ENCODE data around the gene HCFC1R1.

The HCFC1R1 gene

DNA sequence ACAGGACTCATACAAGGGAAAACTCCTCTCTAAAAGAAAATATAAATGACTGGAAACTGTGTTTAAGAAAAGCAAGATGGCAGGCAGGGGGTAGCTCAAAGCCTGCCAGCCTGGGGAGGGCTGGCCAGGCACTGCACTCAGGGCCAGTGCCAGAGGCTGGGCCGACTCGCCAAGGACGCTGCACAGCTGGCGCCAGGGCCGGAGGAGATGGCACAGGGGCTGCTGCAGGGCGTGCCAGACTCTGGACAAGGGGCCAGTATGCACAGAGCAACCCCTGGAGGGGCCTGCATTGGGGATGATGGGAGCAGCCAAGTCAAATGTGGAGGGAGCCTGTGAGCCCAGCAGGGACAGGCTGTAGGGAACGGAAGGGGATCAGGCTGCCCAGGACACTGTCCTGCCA is 47.5 kb downstream of the HCFC1R1 start:
- no peak for DNase-seq (ENCODE audit: low read depth in 2 of 2)

DNA sequence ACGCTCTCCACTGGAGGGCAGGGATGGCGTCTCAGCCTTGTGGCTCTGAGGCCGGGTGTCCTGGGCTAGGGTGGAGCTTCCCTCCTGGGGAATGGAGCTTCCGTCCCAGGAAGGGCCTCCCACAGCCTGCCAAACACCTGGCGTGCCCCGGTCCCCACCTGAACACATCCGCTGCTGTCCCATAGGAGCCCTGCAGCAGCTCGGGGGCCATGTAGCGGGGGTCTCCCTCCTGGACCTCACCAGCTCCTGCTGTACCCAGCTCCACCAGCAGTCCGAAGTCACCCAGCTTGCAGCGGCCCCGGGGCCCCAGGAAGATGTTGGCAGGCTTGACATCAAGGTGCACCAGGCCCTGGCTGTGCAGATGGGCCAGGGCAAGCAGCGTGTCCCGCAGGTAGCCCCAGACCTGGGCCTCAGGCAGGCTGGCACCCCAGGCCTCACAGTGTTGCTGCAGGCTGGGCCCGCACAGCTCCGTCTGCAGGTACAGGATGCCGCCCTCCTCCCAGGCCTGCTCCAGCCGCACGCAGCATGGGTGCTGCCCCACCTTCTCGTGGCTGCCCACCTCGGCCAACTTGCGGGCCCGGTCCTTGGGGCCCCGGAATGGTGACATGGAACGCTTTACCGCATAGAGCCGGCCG is 48.5 kb downstream of the HCFC1R1 start:
- DNase-seq (ENCODE audit: low read depth in 2 of 2), result no peak

DNA sequence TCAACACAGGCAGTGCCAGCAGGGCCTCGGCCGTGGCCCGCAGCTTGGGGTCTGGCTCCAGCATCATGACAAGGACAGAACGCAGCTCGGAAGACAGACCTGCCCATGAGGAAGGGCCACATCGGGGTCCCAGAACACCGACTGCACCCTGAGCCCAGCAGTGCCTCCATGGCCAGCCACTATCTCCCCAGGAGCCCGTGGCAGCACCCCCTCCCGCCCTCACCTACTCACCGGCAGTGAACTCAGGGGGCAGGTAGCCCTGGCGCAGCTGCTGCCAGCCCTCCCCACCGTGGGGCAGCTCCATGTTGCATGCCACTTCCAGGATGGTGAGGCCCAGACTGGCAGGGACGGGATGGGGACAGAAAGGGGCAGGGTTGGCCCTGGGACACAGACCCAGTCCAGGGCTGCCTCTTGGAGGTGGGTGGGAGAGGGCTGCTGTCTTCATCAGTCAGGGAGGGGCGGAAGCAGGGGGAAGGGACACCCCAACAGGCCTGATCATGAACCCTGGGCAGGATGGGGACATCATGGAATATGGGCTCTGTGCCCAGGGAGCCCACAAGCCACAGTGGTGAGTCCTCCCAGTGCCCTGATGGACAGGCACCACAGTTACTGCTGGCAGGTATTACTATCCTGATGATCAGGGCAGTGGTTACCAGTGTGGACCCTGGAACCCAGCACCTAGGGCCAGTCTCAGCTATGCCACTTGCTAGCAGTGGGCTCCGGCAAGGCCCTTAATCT is 49.3 kb downstream of the HCFC1R1 start:
- no peak for DNase-seq (ENCODE audit: low read depth in 2 of 2)

DNA sequence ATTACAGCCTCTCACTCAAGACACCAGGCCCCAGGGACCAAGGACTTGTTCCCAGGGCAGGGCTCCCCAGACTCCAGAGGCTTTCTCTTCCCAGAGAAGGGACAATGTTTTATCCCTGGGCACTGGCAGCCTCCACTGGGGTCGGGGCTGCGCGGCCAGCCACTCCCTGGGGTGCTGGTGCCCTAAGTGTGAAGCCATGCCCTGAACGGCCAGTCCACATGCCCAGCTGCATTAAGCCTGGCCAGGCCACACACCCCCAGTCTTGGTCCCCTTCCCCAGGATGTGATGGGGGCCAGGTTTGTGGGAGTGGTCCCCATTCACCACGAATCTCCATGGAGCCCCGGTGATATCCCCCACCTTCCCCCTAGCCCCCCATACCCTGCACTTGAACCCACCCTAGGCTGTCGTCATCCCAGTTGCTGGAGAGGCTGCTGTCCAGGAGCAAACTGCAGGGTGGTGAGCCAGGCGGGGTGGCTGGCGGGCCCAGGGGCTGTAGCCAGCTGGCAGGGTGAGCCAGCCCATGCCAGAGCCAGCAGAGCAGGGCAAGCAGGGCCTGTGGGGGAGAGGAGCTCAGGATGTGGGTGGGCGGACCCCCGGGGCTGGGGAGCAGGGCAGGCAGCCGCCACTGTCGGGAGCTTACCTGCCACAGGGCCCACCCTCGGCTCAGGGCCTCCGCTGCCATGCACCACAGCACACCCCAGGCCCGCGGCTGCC is 50.0 kb downstream of the HCFC1R1 start:
- no peak for DNase-seq (ENCODE audit: low read depth in 2 of 2)

DNA sequence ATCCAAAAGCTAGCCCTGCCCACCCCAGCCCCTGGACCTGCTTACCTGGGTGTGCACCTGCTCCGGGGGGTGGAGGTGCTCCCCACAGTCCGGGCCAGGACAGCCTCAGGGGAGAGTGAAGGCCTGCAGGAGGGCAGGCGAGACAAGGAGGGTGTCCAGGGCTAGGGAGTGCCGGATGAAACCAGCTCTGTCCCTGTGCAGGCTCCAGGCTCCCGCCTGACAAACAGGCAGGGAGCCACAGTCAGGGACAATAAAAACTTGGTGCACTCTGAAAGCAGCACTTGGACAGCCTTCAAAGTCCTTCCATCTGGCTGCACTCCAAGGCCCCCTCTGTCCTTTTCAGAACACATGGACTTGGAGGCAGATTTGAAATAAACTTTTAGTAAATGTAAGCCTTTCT is 50.6 kb downstream of the HCFC1R1 start:
- no peak for DNase-seq (ENCODE audit: low read depth in 2 of 2)
